ENCODE data around the gene CHD5.

CHD5 gene

DNA sequence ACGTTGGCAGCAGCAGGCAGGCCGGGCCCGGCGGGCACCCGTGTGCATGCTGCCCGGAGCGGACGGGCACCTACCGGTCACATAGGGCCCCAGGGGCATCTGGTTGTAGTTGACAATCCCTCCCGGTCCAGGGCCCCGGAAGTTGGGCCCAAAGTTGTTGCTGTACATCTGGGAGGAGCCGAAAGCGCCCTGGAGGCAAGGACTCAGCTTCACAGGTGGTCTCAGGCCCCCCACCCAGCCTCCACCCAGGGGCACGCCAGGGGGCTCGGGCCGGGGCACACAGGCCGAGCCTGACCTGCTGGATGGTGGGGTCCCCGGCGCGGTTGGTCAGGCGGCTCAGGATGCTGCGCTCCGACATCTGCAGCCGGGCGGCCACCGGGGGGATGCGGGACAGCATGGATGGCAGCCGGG, 73.8 kb downstream of the CHD5 start:
- H3K27ac ChIP-seq (ENCODE audit: low read depth, low read length), result no peak overlapping the region
- no peaks in the 10 kb centered on the region for H3K36me3 ChIP-seq (ENCODE audit: control insufficient read depth, insufficient read depth, low read length)
- H4K8ac ChIP-seq (ENCODE audit: low read depth, low read length), result no peak overlapping the region
- H2BK15ac ChIP-seq (replicated peaks; ENCODE audit: low read depth), result no peak overlapping the region
- H3K79me2 ChIP-seq (ENCODE audit: control insufficient read depth, insufficient read depth, low read length), result no peaks in the 10 kb centered on the region
- H2BK5ac ChIP-seq (ENCODE audit: low read length), result no peak overlapping the region
- DNase-seq, result no peak
- H4K5ac ChIP-seq (ENCODE audit: low read length), result no peak overlapping the region
- no peak overlapping the region for H3K56ac ChIP-seq (ENCODE audit: low read length)
- no peaks in the 10 kb centered on the region for H3K4me1 ChIP-seq (ENCODE audit: control insufficient read depth, low read depth, low read length)
- no peak overlapping the region for H3K4me2 ChIP-seq (ENCODE audit: low read length)
- H3K79me1 ChIP-seq (ENCODE audit: low read length), result no peaks in the 10 kb centered on the region
- H3K23ac ChIP-seq (ENCODE audit: low read length), result no peak overlapping the region
- no CpG with 5 or more reads among the region's 28 CpGs for WGBS (ENCODE audit: extremely low coverage, insufficient coverage, low lambda C conversion rate)
- H3K18ac ChIP-seq (ENCODE audit: low read length), result no peak overlapping the region
- H3K27me3 ChIP-seq (ENCODE audit: insufficient read depth, low read length, poor library complexity), result no peaks in the 10 kb centered on the region
- no peak overlapping the region for H3K4me3 ChIP-seq (ENCODE audit: low read length)
- no peak overlapping the region for H3K9ac ChIP-seq (ENCODE audit: low read length)
- no peak overlapping the region for H2AK5ac ChIP-seq (ENCODE audit: low read length)
- no peak overlapping the region for H3K4ac ChIP-seq (ENCODE audit: low read depth, low read length)
- no peak overlapping the region for H2BK120ac ChIP-seq (ENCODE audit: low read depth, low read length)

DNA sequence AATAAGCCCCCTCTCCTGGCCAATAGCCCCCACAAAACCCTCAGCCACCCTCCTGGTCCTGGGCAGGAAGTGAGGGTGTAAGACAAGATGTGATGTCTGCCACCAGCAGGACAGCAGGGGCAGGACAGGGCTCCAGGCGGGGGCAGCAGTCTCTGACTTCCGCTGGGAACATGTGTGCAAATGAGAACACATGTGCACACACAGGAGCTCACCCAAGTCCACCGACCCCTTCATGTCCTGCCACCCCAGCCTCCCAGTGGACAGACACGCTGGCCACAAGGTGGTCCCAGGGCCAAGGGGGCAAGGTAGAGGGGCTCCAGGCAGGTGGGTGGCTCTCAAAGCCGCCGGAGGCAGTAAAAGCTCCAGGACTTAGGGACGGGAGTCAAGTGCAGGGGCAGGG, 74.4 kb downstream of the CHD5 start:
- no peak overlapping the region for H2BK120ac ChIP-seq (ENCODE audit: low read depth, low read length)
- no peaks in the 10 kb centered on the region for H3K36me3 ChIP-seq (ENCODE audit: control insufficient read depth, insufficient read depth, low read length)
- H3K56ac ChIP-seq (ENCODE audit: low read length), result no peak overlapping the region
- H3K4me2 ChIP-seq (ENCODE audit: low read length), result no peak overlapping the region
- H3K18ac ChIP-seq (ENCODE audit: low read length), result no peak overlapping the region
- no peak overlapping the region for H3K4ac ChIP-seq (ENCODE audit: low read depth, low read length)
- no peak overlapping the region for H3K27ac ChIP-seq (ENCODE audit: low read depth, low read length)
- no peak overlapping the region for H3K4me3 ChIP-seq (ENCODE audit: low read length)
- DNase-seq, result no peak
- no peaks in the 10 kb centered on the region for H3K4me1 ChIP-seq (ENCODE audit: control insufficient read depth, low read depth, low read length)
- H3K79me2 ChIP-seq (ENCODE audit: control insufficient read depth, insufficient read depth, low read length), result no peaks in the 10 kb centered on the region
- no peaks in the 10 kb centered on the region for H3K79me1 ChIP-seq (ENCODE audit: low read length)
- no peak overlapping the region for H2AK5ac ChIP-seq (ENCODE audit: low read length)
- H4K5ac ChIP-seq (ENCODE audit: low read length), result no peak overlapping the region
- no peak overlapping the region for H3K23ac ChIP-seq (ENCODE audit: low read length)
- no peaks in the 10 kb centered on the region for H3K27me3 ChIP-seq (ENCODE audit: insufficient read depth, low read length, poor library complexity)
- no peak overlapping the region for H2BK5ac ChIP-seq (ENCODE audit: low read length)
- no peak overlapping the region for H3K9ac ChIP-seq (ENCODE audit: low read length)
- no peak overlapping the region for H4K8ac ChIP-seq (ENCODE audit: low read depth, low read length)
- no peak overlapping the region for H2BK15ac ChIP-seq (replicated peaks; ENCODE audit: low read depth)
- no CpG with 5 or more reads among the region's 7 CpGs for WGBS (ENCODE audit: extremely low coverage, insufficient coverage, low lambda C conversion rate)

DNA sequence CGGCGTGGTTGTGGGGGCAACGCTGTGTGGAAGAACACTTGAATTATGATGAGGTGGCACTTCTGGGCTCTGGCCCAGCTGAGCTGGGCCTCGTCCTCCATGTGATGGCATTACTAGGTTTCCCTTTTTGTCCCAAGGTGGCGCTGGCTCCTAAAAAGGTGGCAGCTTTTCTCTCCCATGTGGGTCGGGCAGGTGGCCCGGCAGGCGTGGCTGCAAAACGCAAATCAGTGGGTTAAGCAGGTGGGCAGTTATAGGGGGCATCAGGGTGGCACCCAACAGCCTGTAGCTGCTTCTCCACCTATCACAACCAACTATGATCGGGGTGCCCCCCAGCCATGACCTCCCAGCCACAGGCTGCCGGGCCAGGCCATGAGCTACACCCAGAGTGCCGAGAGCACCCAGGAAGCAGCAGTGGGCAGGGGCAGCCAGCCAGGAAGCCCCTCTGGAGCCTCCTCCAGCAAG, 74.9 kb downstream of the CHD5 start:
- no peak for DNase-seq

DNA sequence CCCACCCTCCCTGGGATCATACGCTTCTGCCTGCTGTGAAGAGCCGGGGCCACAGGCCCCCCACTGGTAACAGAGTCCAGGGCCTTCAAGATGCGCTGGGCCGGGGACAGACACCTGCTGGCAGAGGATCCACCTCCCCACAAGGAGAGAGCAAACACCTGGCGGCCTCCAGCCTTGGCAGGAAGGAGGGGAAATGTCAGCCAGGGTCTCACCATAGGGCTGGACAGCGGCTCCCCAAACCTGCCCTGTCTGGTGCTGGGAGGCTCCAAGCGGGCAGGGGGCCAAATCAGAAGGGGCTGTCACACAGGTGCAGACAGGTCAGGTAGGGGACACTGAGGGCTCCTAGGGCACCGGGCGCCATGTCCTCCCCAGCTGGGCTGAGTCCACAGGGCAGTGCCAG, 75.5 kb downstream of the CHD5 start:
- Histone ChIP-seq H3K79me2 (ENCODE audit: control insufficient read depth, insufficient read depth, low read length) (no peaks in the 10 kb centered on the region), H4K8ac (ENCODE audit: low read depth, low read length) (no peak overlapping the region), H4K5ac (ENCODE audit: low read length) (no peak overlapping the region), H3K4ac (ENCODE audit: low read depth, low read length) (no peak overlapping the region), H3K9ac (ENCODE audit: low read length) (no peak overlapping the region), H3K27me3 (ENCODE audit: insufficient read depth, low read length, poor library complexity) (no peaks in the 10 kb centered on the region), H3K18ac (ENCODE audit: low read length) (no peak overlapping the region), H3K4me3 (ENCODE audit: low read length) (no peak overlapping the region), H3K23ac (ENCODE audit: low read length) (no peak overlapping the region), H3K4me2 (ENCODE audit: low read length) (no peak overlapping the region), H3K56ac (ENCODE audit: low read length) (no peak overlapping the region), H3K79me1 (ENCODE audit: low read length) (no peaks in the 10 kb centered on the region), H2BK15ac (replicated peaks; ENCODE audit: low read depth) (no peak overlapping the region), H3K27ac (ENCODE audit: low read depth, low read length) (no peak overlapping the region), H2AK5ac (ENCODE audit: low read length) (no peak overlapping the region), H2BK5ac (ENCODE audit: low read length) (no peak overlapping the region), H3K4me1 (ENCODE audit: control insufficient read depth, low read depth, low read length) (no peaks in the 10 kb centered on the region), H2BK120ac (ENCODE audit: low read depth, low read length) (no peak overlapping the region), H3K36me3 (ENCODE audit: control insufficient read depth, insufficient read depth, low read length) (no peaks in the 10 kb centered on the region)
- WGBS (ENCODE audit: extremely low coverage, insufficient coverage, low lambda C conversion rate), result no CpG with 5 or more reads among the region's 9 CpGs
- no peak for DNase-seq

More for the DNA sequence above, 74.9 kb downstream of the CHD5 start:
- no peak overlapping the region for H3K4me2 ChIP-seq (ENCODE audit: low read length)
- H3K9ac ChIP-seq (ENCODE audit: low read length), result no peak overlapping the region
- no CpG with 5 or more reads among the region's 12 CpGs for WGBS (ENCODE audit: extremely low coverage, insufficient coverage, low lambda C conversion rate)
- no peak overlapping the region for H3K27ac ChIP-seq (ENCODE audit: low read depth, low read length)
- no peak overlapping the region for H3K4ac ChIP-seq (ENCODE audit: low read depth, low read length)
- H2AK5ac ChIP-seq (ENCODE audit: low read length), result no peak overlapping the region
- no peaks in the 10 kb centered on the region for H3K79me2 ChIP-seq (ENCODE audit: control insufficient read depth, insufficient read depth, low read length)
- no peak overlapping the region for H3K56ac ChIP-seq (ENCODE audit: low read length)
- H4K8ac ChIP-seq (ENCODE audit: low read depth, low read length), result no peak overlapping the region
- no peak overlapping the region for H4K5ac ChIP-seq (ENCODE audit: low read length)
- no peaks in the 10 kb centered on the region for H3K79me1 ChIP-seq (ENCODE audit: low read length)
- H2BK15ac ChIP-seq (replicated peaks; ENCODE audit: low read depth), result no peak overlapping the region
- no peaks in the 10 kb centered on the region for H3K27me3 ChIP-seq (ENCODE audit: insufficient read depth, low read length, poor library complexity)
- no peak overlapping the region for H2BK120ac ChIP-seq (ENCODE audit: low read depth, low read length)
- H3K4me3 ChIP-seq (ENCODE audit: low read length), result no peak overlapping the region
- no peak overlapping the region for H3K18ac ChIP-seq (ENCODE audit: low read length)
- no peak overlapping the region for H2BK5ac ChIP-seq (ENCODE audit: low read length)
- no peak overlapping the region for H3K23ac ChIP-seq (ENCODE audit: low read length)
- H3K36me3 ChIP-seq (ENCODE audit: control insufficient read depth, insufficient read depth, low read length), result no peaks in the 10 kb centered on the region
- H3K4me1 ChIP-seq (ENCODE audit: control insufficient read depth, low read depth, low read length), result no peaks in the 10 kb centered on the region

DNA sequence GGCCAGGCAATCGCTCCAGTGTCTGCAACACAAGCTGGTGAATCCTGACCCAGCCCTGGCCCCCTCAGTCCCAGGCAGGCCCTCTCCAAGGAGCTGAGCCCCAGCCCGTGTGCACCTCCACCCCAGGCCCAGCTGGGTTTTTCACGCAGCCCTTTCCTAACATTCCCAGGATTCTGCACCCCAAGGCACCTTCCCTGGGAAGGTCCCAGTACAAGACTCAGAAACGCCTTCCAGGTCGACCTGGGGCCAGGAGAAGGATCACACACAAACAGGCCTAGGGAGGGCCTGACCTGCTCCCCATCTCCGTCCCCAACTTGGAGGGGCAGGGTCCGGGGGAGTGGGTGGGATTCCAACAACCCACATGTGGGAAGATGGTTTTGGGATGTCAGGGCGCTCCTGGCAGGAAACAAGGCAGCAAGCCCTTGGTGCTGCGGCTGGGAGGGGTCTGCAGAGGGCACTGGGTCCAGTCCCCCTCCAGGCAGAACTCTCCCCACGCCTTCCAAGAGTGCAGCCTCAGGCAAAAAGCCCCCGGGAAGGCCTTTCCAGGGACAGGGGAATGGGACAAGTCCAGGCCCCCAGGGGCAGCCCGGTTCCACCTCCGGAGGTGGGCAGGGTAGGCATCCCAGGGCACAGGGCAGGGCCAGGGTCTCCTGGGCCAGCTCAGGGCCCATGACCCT, 76.1 kb downstream of the CHD5 start:
- Histone ChIP-seq H2BK5ac (ENCODE audit: low read length) (no peak overlapping the region), H2AK5ac (ENCODE audit: low read length) (no peak overlapping the region), H2BK15ac (replicated peaks; ENCODE audit: low read depth) (no peak overlapping the region), H3K27me3 (ENCODE audit: insufficient read depth, low read length, poor library complexity) (no peaks in the 10 kb centered on the region), H4K8ac (ENCODE audit: low read depth, low read length) (no peak overlapping the region), H2BK120ac (ENCODE audit: low read depth, low read length) (no peak overlapping the region), H3K36me3 (ENCODE audit: control insufficient read depth, insufficient read depth, low read length) (no peaks in the 10 kb centered on the region), H3K4me3 (ENCODE audit: low read length) (no peak overlapping the region), H3K4ac (ENCODE audit: low read depth, low read length) (no peak overlapping the region), H4K5ac (ENCODE audit: low read length) (no peak overlapping the region), H3K79me1 (ENCODE audit: low read length) (no peaks in the 10 kb centered on the region), H3K79me2 (ENCODE audit: control insufficient read depth, insufficient read depth, low read length) (no peaks in the 10 kb centered on the region), H3K4me1 (ENCODE audit: control insufficient read depth, low read depth, low read length) (no peaks in the 10 kb centered on the region), H3K56ac (ENCODE audit: low read length) (no peak overlapping the region), H3K4me2 (ENCODE audit: low read length) (no peak overlapping the region), H3K18ac (ENCODE audit: low read length) (no peak overlapping the region), H3K9ac (ENCODE audit: low read length) (no peak overlapping the region), H3K27ac (ENCODE audit: low read depth, low read length) (no peak overlapping the region), H3K23ac (ENCODE audit: low read length) (no peak overlapping the region)
- DNase-seq, result no peak
- no CpG with 5 or more reads among the region's 13 CpGs for WGBS (ENCODE audit: extremely low coverage, insufficient coverage, low lambda C conversion rate)
